Nephron (organoid): ENCODE results near the gene ACAT2.
"Not testable (repeated sequence)": the region's sequence is repeated elsewhere in the genome, so short reads cannot be mapped to it uniquely, and the experiment has no call there.

Experiments
- H3K27ac Mint-ChIP-seq, 3 experiments: 2 replicates each; pipeline ENCODE4 v1.8.0; 2020; ENCODE audit warnings: mixed read lengths in 3 of 3, mild to moderate bottlenecking in 2 of 3, moderate library complexity in 1 of 3
- H3K27me3 Mint-ChIP-seq: 2 replicates; pipeline ENCODE4 v1.8.0; 2021; ENCODE audit warnings: low read depth, mild to moderate bottlenecking, moderate library complexity, mixed read lengths
- H3K36me3 Mint-ChIP-seq: 2 replicates; pipeline ENCODE4 v1.8.0; 2020; ENCODE audit warnings: low read depth, mixed read lengths
- H3K4me1 Mint-ChIP-seq: 2 replicates; pipeline ENCODE4 v1.8.0; 2020; ENCODE audit warnings: mixed read lengths
- H3K4me3 Mint-ChIP-seq, 3 experiments: 2 replicates each; pipeline ENCODE4 v1.8.0; 2020; ENCODE audit warnings: mild to moderate bottlenecking in 3 of 3, mixed read lengths in 3 of 3, moderate library complexity in 2 of 3
- H3K9me3 Mint-ChIP-seq: 2 replicates; pipeline ENCODE4 v1.8.0; 2020; ENCODE audit warnings: mixed read lengths
- TF ChIP-seq, protein P1 (sequence below), 3 experiments: fragments of 200-600 bp; sonication (generic); IDR thresholded peaks; one replicate each; pipeline ENCODE4 v1.5.0; 2021; ENCODE audit warnings: antibody characterized with exemption in 3 of 3; ENCODE audit not compliant: unreplicated experiment in 3 of 3

The ACAT2 gene

DNA sequence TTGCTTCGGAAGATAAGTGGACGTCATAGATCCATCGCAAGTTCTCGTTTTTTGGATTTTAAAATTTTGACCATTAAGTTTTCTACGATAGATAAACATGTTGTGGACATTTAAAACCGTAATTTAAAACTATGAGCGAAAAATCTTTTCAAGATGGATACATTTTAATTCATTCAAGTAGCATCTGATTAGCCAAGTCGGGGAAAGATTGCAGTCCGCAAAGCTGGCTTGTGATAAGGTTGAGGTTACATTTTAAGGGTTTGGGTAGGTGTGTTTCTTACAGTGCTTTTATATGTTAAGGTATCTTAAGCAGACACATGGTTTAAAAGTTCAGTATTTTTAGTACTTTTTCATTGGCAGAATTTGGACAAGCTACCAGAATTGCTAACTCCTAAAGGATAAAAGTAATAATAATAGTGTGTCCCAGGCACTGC lies 33.3 kb upstream of the ACAT2 start:
- Mint-ChIP-seq H3K9me3 (no peaks in the 10 kb centered on the region), H3K36me3 (peaks cover 27% of the 10 kb centered on the region), H3K4me3 (peak overlapping the region; percentile 89 to 97 (median 94)), H3K27me3 (no peaks in the 10 kb centered on the region), H3K4me1 (peaks cover 36% of the 10 kb centered on the region), H3K27ac (peak overlapping the region; percentile 96 to 98 (median 98))
- TF ChIP-seq, protein P1, sequence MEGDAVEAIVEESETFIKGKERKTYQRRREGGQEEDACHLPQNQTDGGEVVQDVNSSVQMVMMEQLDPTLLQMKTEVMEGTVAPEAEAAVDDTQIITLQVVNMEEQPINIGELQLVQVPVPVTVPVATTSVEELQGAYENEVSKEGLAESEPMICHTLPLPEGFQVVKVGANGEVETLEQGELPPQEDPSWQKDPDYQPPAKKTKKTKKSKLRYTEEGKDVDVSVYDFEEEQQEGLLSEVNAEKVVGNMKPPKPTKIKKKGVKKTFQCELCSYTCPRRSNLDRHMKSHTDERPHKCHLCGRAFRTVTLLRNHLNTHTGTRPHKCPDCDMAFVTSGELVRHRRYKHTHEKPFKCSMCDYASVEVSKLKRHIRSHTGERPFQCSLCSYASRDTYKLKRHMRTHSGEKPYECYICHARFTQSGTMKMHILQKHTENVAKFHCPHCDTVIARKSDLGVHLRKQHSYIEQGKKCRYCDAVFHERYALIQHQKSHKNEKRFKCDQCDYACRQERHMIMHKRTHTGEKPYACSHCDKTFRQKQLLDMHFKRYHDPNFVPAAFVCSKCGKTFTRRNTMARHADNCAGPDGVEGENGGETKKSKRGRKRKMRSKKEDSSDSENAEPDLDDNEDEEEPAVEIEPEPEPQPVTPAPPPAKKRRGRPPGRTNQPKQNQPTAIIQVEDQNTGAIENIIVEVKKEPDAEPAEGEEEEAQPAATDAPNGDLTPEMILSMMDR (IDR thresholded peaks at IDR 0.05; ENCODE audit: unreplicated experiment in 3 of 3) = no peak

GRCh38 chr6:159729598-159730331 lies 32.1 kb upstream of the ACAT2 start:
- Mint-ChIP-seq H3K27ac (peak overlapping the region; percentile 96 to 98 (median 98)), H3K27me3 (no peaks in the 10 kb centered on the region), H3K4me3 (peak overlapping the region; percentile 89 to 97 (median 94)), H3K36me3 (peaks cover 19% of the 10 kb centered on the region), H3K9me3 (no peaks in the 10 kb centered on the region), H3K4me1 (peaks cover 36% of the 10 kb centered on the region)
- TF ChIP-seq, protein P1 (IDR thresholded peaks at IDR 0.05; ENCODE audit: unreplicated experiment in 3 of 3) = no peak

DNA sequence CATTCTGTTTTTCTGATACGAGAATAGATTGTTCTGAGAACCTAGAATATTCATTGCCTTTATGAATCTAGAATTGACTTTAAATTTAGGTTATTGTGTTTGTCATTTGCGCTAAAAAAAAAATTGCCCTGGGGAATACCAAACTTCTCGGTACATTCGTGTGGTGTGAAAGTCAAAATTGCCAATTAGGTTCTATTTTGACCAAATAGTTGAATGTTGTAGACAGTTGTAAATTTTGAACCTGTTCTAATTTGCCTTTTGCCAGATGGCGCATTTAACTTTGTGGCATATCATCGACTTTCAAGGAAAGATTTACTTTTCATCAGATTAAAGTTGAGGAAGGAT lies 31.5 kb upstream of the ACAT2 start:
- TF ChIP-seq, protein P1 (IDR thresholded peaks at IDR 0.05; ENCODE audit: unreplicated experiment in 3 of 3) = no peak
- Mint-ChIP-seq H3K27ac (peak overlapping the region in 1 of 3 experiments; percentile 37), H3K4me1 (peaks cover 36% of the 10 kb centered on the region), H3K4me3 (peak overlapping the region; percentile 48 to 66 (median 56)), H3K9me3 (no peaks in the 10 kb centered on the region), H3K36me3 (peaks cover 19% of the 10 kb centered on the region), H3K27me3 (no peaks in the 10 kb centered on the region)

DNA sequence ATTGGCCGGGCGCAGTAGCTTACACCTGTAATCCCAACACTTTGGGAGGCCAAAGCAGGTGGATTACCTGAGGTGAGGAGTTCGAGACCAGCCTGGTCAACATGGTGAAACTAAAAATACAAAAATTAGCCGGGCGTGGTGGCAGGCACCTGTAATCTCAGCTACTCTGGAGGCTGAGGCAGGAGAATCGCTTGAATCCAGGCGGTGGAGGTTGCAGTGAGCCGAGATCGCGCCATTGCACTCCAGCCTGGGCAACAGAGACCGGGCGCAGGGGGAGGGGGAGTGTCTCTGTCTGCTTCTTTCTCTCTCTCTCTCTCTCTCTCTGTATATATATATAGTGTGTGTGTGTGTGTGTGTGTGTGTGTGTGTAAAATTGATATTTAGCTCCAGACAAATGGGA lies 29.3 kb upstream of the ACAT2 start:
- H3K4me3 Mint-ChIP-seq, H3K9me3 Mint-ChIP-seq, H3K27me3 Mint-ChIP-seq, H3K27ac Mint-ChIP-seq: not testable (repeated sequence)
- Mint-ChIP-seq H3K4me1 (peaks cover 29% of the 10 kb centered on the region), H3K36me3 (peaks cover 13% of the 10 kb centered on the region)

GRCh38 chr6:159733395-159733794 lies 28.4 kb upstream of the ACAT2 start:
- H3K4me3 Mint-ChIP-seq, H3K27me3 Mint-ChIP-seq, H3K9me3 Mint-ChIP-seq, H3K27ac Mint-ChIP-seq: not testable (repeated sequence)
- H3K36me3 Mint-ChIP-seq = peaks cover 21% of the 10 kb centered on the region
- peaks cover 27% of the 10 kb centered on the region for H3K4me1 Mint-ChIP-seq

- H3K4me3 Mint-ChIP-seq = no peak overlapping the region
- no peaks in the 10 kb centered on the region for H3K27me3 Mint-ChIP-seq
- H3K36me3 Mint-ChIP-seq = peaks cover 30% of the 10 kb centered on the region
- no peak overlapping the region for H3K27ac Mint-ChIP-seq
- TF ChIP-seq, protein P1 (IDR thresholded peaks at IDR 0.05; ENCODE audit: unreplicated experiment in 3 of 3) = no peak
- H3K4me1 Mint-ChIP-seq = peaks cover 5% of the 10 kb centered on the region
- no peaks in the 10 kb centered on the region for H3K9me3 Mint-ChIP-seq
Measured at GRCh38 chr6:159736908-159737307, 24.9 kb upstream of the ACAT2 start.

DNA sequence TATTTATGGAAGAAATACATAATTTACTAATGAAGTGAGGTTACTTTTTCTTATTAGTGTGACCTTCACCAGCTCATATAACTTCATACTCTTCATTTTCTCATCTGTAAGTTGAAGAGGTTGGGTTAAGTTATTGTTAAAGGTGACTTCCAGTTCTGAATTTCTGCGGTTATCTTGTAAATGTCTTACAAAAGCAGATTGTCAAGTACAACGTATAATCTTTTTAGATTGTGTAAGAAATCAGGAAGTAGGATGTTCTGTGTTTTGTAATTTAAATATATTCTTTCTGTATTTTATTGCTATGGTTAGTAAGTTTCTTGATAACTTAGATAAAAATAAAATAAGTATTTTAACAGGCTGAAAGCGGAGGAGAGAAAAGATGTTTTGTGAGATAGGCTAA lies 22.5 kb upstream of the ACAT2 start:
- Mint-ChIP-seq H3K27me3 (no peaks in the 10 kb centered on the region), H3K36me3 (peaks cover 41% of the 10 kb centered on the region)
- TF ChIP-seq, protein P1 (IDR thresholded peaks at IDR 0.05; ENCODE audit: unreplicated experiment in 3 of 3) = no peak

More for the DNA sequence above, 22.5 kb upstream of the ACAT2 start:
- no peaks in the 10 kb centered on the region for H3K4me1 Mint-ChIP-seq
- H3K4me3 Mint-ChIP-seq = no peak overlapping the region
- H3K9me3 Mint-ChIP-seq = no peaks in the 10 kb centered on the region
- H3K27ac Mint-ChIP-seq = no peak overlapping the region
